Heart left ventricle (tissue), 13 donors: ENCODE results near the gene PDE9A.

Experiments used
- POLR2A ChIP-seq, 2 donors: fragments of 450-650 bp; IDR thresholded peaks; one replicate each; pipeline ENCODE4 v1.6.1; 2017; ENCODE audit warnings: antibody characterized with exemption in 2 of 2, mild to moderate bottlenecking in 2 of 2, moderate library complexity in 2 of 2
- TF ChIP-seq, protein P1 (sequence below), 12 donors: fragments of 200-600 bp; sonication (generic) in 4 of 12; IDR thresholded peaks; one replicate each; pipeline versions ENCODE4 v1.5.0 to v1.8.0; 2018 to 2022; ENCODE audit warnings: antibody characterized with exemption in 12 of 12, mild to moderate bottlenecking in 5 of 12
- donor health status: ischemic (EF 13 %, LVEDD 7.1; RV severe dilation, severe dysfunction).
- donor health status: DM: no; HTN: yes; CAD: no.
- donor health status: DM: no; HTN: no; CAD: no.
- donor health status: ischemic (EF 25% LVEDD 6.9; RV normal size, moderate dysfunction).
- donor health status: ischemic (EF 25% LVEDD 5.7; RV mildly dilated, moderate dysfunction).
- donor health status: ischemic (EF 35%, LVEDD 5.7; RV mildly dilated, moderate dysfunction).
- donor health status: nonischemic (EF 11% LVEDD 7.7; RV severe dilation, severe dysfunction).
- donor health status: DM: yes; HTN: yes; CAD: no.
- donor health status: PGD.
- donor health status: ischemic (EF 29% LVEDD 5.4; RV normal size, mild dysfunction).
- donor health status: nonischemic (EF 23%, LVEDD 6.1; RV moderate dilation, normal function).

DNA sequence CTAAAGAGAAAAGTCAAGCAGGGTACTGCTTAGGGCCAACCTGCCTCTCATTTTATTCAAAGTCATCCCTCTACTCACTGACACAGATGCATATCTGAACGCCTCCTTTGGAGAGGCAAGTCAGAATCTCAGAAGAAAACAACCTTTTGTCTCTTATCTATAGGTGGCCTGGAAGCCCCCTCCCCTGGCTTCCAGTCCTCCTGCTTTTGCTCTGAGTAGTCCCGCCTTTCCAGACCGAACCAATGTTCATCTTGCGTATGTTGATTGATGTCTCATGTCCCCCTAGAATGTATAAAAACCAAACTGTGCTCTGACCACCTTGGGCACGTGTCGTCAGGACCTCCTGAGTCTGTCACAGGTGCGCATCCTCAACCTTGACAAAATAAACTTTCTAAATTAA, 144.1 kb downstream of the PDE9A start:
- TF ChIP-seq POLR2A (IDR thresholded peaks at IDR 0.05): no peak
- TF ChIP-seq, protein P1, sequence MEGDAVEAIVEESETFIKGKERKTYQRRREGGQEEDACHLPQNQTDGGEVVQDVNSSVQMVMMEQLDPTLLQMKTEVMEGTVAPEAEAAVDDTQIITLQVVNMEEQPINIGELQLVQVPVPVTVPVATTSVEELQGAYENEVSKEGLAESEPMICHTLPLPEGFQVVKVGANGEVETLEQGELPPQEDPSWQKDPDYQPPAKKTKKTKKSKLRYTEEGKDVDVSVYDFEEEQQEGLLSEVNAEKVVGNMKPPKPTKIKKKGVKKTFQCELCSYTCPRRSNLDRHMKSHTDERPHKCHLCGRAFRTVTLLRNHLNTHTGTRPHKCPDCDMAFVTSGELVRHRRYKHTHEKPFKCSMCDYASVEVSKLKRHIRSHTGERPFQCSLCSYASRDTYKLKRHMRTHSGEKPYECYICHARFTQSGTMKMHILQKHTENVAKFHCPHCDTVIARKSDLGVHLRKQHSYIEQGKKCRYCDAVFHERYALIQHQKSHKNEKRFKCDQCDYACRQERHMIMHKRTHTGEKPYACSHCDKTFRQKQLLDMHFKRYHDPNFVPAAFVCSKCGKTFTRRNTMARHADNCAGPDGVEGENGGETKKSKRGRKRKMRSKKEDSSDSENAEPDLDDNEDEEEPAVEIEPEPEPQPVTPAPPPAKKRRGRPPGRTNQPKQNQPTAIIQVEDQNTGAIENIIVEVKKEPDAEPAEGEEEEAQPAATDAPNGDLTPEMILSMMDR (IDR thresholded peaks at IDR 0.05): no peak
